ENCODE measurements around the gene PTTG1. TPM values are rescaled to one million over a fixed set of nuclear protein-coding genes. Genes with fewer than 3 reads are reported as not detected.

PTTG1 gene
- 10 to 100 TPM in 1 of 4 donors, 1 to 10 TPM in 3; 2.5 to 13.9 (median 6.1) TPM for total RNA-seq

DNA sequence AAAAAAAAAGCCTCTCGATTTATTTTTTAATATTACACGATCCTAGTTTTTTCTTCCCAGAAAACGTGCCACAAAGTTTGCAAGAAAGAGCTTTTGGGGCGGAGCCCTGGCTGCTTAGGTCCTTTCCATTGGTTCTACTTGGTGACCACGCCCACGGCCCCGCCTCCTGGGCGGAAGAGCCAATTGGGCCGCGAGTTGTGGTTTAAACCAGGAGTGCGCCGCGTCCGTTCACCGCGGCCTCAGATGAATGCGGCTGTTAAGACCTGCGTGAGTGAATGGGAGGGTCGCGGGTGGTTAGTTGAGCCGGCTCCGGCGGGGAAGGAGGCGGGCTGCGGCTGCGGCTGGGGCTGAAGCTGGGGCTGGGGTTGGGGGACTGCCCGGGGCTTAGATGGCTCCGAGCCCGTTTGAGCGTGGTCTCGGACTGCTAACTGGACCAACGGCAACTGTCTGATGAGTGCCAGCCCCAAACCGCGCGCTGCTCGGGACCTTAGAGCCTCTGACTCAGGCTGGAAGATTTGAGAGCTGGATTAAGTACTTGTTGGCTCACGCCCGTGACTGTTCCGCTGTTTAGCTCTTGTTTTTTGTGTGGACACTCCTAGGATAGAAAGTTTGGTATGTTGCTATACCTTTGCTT, at the start of gene PTTG1:
PTTG1 (plus strand) TSS at position 231 of the 634 bp plus-strand sequence. CDS start 458 bp downstream, outside the sequence.
- DNase-seq (ENCODE audit: low spot score) (peak; percentile 92), ATAC-seq (ENCODE audit: low FRiP score) (peak; percentile 94)
- TF ChIP-seq, protein P1, sequence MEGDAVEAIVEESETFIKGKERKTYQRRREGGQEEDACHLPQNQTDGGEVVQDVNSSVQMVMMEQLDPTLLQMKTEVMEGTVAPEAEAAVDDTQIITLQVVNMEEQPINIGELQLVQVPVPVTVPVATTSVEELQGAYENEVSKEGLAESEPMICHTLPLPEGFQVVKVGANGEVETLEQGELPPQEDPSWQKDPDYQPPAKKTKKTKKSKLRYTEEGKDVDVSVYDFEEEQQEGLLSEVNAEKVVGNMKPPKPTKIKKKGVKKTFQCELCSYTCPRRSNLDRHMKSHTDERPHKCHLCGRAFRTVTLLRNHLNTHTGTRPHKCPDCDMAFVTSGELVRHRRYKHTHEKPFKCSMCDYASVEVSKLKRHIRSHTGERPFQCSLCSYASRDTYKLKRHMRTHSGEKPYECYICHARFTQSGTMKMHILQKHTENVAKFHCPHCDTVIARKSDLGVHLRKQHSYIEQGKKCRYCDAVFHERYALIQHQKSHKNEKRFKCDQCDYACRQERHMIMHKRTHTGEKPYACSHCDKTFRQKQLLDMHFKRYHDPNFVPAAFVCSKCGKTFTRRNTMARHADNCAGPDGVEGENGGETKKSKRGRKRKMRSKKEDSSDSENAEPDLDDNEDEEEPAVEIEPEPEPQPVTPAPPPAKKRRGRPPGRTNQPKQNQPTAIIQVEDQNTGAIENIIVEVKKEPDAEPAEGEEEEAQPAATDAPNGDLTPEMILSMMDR (IDR thresholded peaks at IDR 0.05), result no peak

DNA sequence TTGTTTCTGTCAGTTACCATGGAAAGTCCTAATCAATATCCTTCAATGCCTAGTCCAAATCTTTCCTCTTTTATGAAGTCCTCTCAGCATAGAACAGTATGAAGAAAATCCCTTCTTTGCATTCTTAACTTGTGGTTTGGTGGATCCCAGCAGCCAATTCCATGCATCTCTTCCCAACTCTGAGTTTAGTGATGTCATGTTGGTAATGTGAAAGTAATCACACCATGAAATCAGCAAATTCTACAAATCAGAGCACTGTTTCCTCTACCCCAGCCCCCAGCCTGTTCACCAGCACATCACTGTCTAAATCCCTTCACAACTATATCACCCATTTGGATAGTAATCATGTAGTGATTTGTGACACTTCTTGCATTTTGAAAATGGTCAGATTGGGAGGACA, 46.5 kb upstream of the PTTG1 start:
- TF ChIP-seq, protein P1 (IDR thresholded peaks at IDR 0.05), result no peak
- ATAC-seq (ENCODE audit: low FRiP score) (no peak), DNase-seq (ENCODE audit: low spot score) (no peak)

DNA sequence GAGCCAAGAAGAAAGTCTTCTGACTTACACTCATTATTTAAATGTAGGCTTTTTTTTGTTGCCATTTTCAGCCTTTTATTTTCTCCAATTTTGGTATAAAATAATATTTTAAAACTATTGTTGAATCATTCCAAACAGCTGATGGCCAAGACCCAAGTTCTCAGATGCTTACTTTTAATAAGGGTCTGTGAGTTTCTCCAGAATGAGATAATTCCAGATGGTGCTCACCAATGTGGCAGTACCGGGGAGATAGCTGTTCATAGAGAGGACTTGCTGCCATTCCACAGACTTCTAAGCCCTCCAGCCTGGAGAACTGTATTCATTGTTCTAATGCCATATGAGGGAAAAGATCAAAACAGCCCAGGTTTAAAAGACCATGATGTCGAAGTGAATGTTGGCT, 46.0 kb upstream of the PTTG1 start:
- no peak for DNase-seq (ENCODE audit: low spot score)

DNA sequence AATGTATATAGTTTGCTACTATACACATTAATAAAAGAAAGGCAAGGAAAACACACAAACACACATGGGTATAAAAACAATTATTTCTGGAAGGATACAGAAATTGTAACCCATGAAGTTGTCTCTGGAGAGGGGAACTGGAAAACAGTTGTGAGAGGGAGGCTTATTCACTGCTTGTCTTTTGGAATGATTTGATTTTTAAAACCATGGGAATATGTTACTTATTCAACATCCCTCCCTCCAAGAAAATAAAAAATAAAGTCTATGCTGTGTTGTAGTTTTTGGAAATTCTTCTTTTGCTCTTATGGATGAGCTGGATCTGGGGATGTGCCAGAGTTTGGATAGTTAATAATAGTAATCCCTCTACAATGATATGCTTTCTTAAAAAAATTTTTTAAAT, 45.2 kb upstream of the PTTG1 start:
- ATAC-seq (ENCODE audit: low FRiP score), result no peak
- DNase-seq (ENCODE audit: low spot score), result no peak

More for the DNA sequence above, 46.0 kb upstream of the PTTG1 start:
- TF ChIP-seq, protein P1 (IDR thresholded peaks at IDR 0.05), result no peak
- no peak for ATAC-seq (ENCODE audit: low FRiP score)

DNA sequence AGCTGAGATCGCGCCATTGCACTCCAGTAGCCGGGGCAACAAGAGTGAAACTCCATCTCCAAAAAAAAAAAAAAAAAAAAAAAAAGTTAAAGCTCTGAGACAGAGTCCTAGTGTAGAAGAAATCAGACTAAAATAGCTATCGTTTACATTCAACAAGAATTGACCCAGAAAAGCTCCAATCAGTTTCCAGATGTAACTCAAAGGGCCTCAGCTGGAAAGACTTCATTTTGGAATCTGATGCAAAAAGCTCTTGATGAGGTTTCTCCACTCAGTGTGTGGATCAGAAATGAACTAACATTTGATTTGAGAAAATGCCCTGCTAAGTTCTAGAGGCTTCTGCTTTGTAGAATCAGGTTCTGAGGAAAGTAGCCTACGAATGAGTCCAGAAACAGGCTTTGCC, 44.0 kb upstream of the PTTG1 start:
- TF ChIP-seq, protein P1 (IDR thresholded peaks at IDR 0.05), result no peak
- DNase-seq (ENCODE audit: low spot score), result no peak
- ATAC-seq (ENCODE audit: low FRiP score), result no peak

More for the DNA sequence above, 45.2 kb upstream of the PTTG1 start:
- TF ChIP-seq, protein P1 (IDR thresholded peaks at IDR 0.05), result no peak

DNA sequence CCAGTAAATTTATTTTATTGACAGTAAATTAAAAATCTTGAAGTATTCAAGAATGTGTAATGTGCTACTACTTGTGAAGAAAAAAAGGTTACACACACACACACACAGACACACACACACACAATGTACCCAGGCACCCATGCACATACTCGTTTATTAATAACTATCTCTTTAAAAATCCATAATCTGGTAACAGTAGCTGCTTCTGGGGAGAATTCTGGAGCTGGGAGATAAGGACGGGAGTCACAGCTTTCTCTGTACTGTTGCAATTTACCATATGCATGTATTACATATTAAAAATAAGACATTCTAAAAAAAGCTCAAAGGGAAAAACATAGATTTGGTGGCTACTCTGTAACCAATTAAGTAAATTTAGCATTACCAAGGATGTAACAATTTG, 43.3 kb upstream of the PTTG1 start:
- ATAC-seq (ENCODE audit: low FRiP score) (no peak), DNase-seq (ENCODE audit: low spot score) (no peak)
- TF ChIP-seq, protein P1 (IDR thresholded peaks at IDR 0.05), result no peak

DNA sequence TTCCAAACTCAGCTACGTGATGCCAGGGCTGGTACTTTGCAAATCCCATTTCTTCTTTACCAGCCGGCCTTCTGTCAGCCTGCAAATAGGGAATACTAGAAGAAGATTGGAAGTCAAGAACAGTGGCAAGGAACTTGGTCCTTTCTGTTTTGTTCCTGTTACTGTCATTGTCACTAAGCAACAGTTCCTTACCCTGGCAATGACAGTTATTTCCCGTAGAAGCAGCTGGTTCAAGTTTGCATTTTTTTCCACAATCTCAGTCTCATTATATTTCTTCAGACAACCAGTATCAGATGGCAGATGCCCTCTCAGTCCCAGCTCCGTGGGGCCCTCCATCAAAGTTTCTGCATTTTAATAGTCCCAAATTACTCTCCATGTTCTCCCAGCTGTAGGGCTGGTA, 42.1 kb upstream of the PTTG1 start:
- ATAC-seq (ENCODE audit: low FRiP score) (no peak), DNase-seq (ENCODE audit: low spot score) (no peak)
- TF ChIP-seq, protein P1 (IDR thresholded peaks at IDR 0.05), result no peak

Measured in omental fat pad (tissue), 4 donors.